Hepatocyte (in vitro differentiated cells): ENCODE measurements around the gene COX14. TPM values are rescaled to one million over a fixed set of nuclear protein-coding genes. Genes with fewer than 3 reads are reported as not detected.

ENCODE experiments used
- DNase-seq: peaks from one replicate; pipeline ENCODE4 v3.0.0-alpha.2; 2016; ENCODE audit warnings: low spot score
- H2AFZ ChIP-seq: fragments of 200-600 bp; sonication (generic); 2 replicates; pipeline ENCODE4 v1.6.0; 2016; ENCODE audit warnings: antibody characterized with exemption, mild to moderate bottlenecking
- H3K27ac ChIP-seq: fragments of 200-600 bp; sonication (generic); 2 replicates; pipeline ENCODE4 v1.5.1; 2016; ENCODE audit warnings: mild to moderate bottlenecking
- H3K27me3 ChIP-seq: fragments of 200-600 bp; sonication (generic); 2 replicates; pipeline ENCODE4 v1.6.1; 2016
- H3K36me3 ChIP-seq: fragments of 200-600 bp; sonication (generic); replicated peaks from 2 replicates; pipeline ENCODE4 v1.5.1; 2016; ENCODE audit warnings: low read depth; ENCODE audit not compliant: insufficient read depth
- H3K4me1 ChIP-seq: fragments of 200-600 bp; sonication (generic); 2 replicates; pipeline ENCODE4 v1.5.1; 2016; ENCODE audit warnings: mild to moderate bottlenecking, moderate library complexity; ENCODE audit not compliant: insufficient read depth
- H3K4me2 ChIP-seq: fragments of 200-600 bp; sonication (generic); 2 replicates; pipeline ENCODE4 v1.6.0; 2016
- H3K4me3 ChIP-seq: fragments of 200-600 bp; sonication (generic); 2 replicates; pipeline ENCODE4 v1.5.1; 2016; ENCODE audit warnings: mild to moderate bottlenecking
- H3K79me2 ChIP-seq: fragments of 200-600 bp; sonication (generic); 2 replicates; pipeline ENCODE4 v1.6.0; 2017; ENCODE audit warnings: mild to moderate bottlenecking
- H3K9me2 ChIP-seq: fragments of 200-600 bp; sonication (generic); replicated peaks from 2 replicates; pipeline ENCODE4 v1.6.0; 2017; ENCODE audit warnings: mild to moderate bottlenecking; ENCODE audit not compliant: insufficient read depth
- H3K9me3 ChIP-seq: fragments of 200-600 bp; sonication (generic); 2 replicates; pipeline ENCODE4 v1.5.1; 2016; ENCODE audit warnings: low read depth, mild to moderate bottlenecking
- H4K20me1 ChIP-seq: fragments of 200-600 bp; sonication (generic); 2 replicates; pipeline ENCODE4 v1.6.0; 2016; ENCODE audit warnings: mild to moderate bottlenecking; ENCODE audit not compliant: insufficient read depth, poor library complexity, severe bottlenecking
- CTCF ChIP-seq: fragments of 200-600 bp; sonication (generic); IDR thresholded peaks from 2 replicates; pipeline ENCODE4 v1.5.1; 2016; ENCODE audit warnings: antibody characterized with exemption, mild to moderate bottlenecking; ENCODE audit not compliant: poor library complexity
- EZH2 ChIP-seq: fragments of 200-600 bp; sonication (generic); IDR thresholded peaks from 2 replicates; pipeline ENCODE4 v1.6.1; 2016; ENCODE audit warnings: antibody characterized with exemption, mild to moderate bottlenecking, borderline replicate concordance
- EZH2phosphoT487 ChIP-seq: fragments of 200-600 bp; sonication (generic); IDR thresholded peaks from one replicate; pipeline ENCODE4 v1.6.1; 2018; ENCODE audit warnings: antibody characterized with exemption, mild to moderate bottlenecking, low read depth, moderate library complexity; ENCODE audit not compliant: unreplicated experiment, severe bottlenecking
- WGBS: methylation state at CpG from one replicate; pipeline ENCODE4 v1.1.6; 2016; ENCODE audit warnings: low lambda C conversion rate; ENCODE audit errors: missing lambda C conversion rate; 5-methylcytosine and 5-hydroxymethylcytosine counted together
- polyA plus RNA-seq: library from polyadenylated mRNA; unstranded; fragments of >200 nt; fragmentation: Nextera tagmentation; extraction: Ambion mirVana; gene quantifications from 2 replicates; pipeline ENCODE4 v1.2.1, GENCODE V29; 2016
- total RNA-seq: library from RNA; depleted of rRNA; stranded (reverse); fragments of >200 nt; gene quantifications from 2 replicates; pipeline ENCODE4 v1.2.3, GENCODE V29; 2014

COX14 gene
- total and polyA plus RNA-seq, 2 experiments from 2014 or later: 61.5 to 186 TPM

- DNase-seq: no peak
- no peaks in the 10 kb centered on the region for H3K27me3 ChIP-seq
- H3K36me3 ChIP-seq: no peaks in the 10 kb centered on the region
- no peak overlapping the region for H2AFZ ChIP-seq
- no peak overlapping the region for H3K4me2 ChIP-seq
- no peaks in the 10 kb centered on the region for H3K9me2 ChIP-seq
- H3K4me3 ChIP-seq: no peak overlapping the region
- no peak overlapping the region for H3K27ac ChIP-seq
- H3K4me1 ChIP-seq: peaks cover 12% of the 10 kb centered on the region
- no peak for TF ChIP-seq EZH2
- no peak for TF ChIP-seq CTCF
- no peak for TF ChIP-seq EZH2phosphoT487
- 93% methylated on average over 9 of the region's 10 CpGs for WGBS
- no peaks in the 10 kb centered on the region for H4K20me1 ChIP-seq
- no peaks in the 10 kb centered on the region for H3K9me3 ChIP-seq
- no peaks in the 10 kb centered on the region for H3K79me2 ChIP-seq
Measured at GRCh38 chr12:50078281-50078680, 33.8 kb upstream of the COX14 start.

- Histone ChIP-seq H2AFZ (no peak overlapping the region), H3K4me3 (no peak overlapping the region), H3K36me3 (no peaks in the 10 kb centered on the region), H3K4me2 (no peak overlapping the region), H3K79me2 (peaks cover 11% of the 10 kb centered on the region), H3K4me1 (peaks cover 19% of the 10 kb centered on the region), H3K27ac (no peak overlapping the region), H3K9me2 (no peaks in the 10 kb centered on the region), H3K27me3 (no peaks in the 10 kb centered on the region), H4K20me1 (no peaks in the 10 kb centered on the region), H3K9me3 (no peaks in the 10 kb centered on the region)
- TF ChIP-seq EZH2: no peak
- no peak for TF ChIP-seq CTCF
- no peak for TF ChIP-seq EZH2phosphoT487
- 86% methylated on average over 5 of the region's 5 CpGs for WGBS
- no peak for DNase-seq
Measured at GRCh38 chr12:50079771-50080170, 32.3 kb upstream of the COX14 start.

GRCh38 chr12:50081096-50081808 is 30.8 kb upstream of the COX14 start:
- Histone ChIP-seq H3K9me3 (no peaks in the 10 kb centered on the region), H4K20me1 (peaks cover 4% of the 10 kb centered on the region), H2AFZ (no peak overlapping the region), H3K4me1 (peaks cover 19% of the 10 kb centered on the region), H3K4me3 (no peak overlapping the region), H3K27me3 (no peaks in the 10 kb centered on the region), H3K4me2 (no peak overlapping the region), H3K9me2 (no peaks in the 10 kb centered on the region), H3K36me3 (no peaks in the 10 kb centered on the region), H3K27ac (peak overlapping the region; percentile 96), H3K79me2 (peaks cover 15% of the 10 kb centered on the region)
- 77% methylated on average over 24 of the region's 46 CpGs for WGBS
- TF ChIP-seq EZH2phosphoT487: no peak
- TF ChIP-seq EZH2: no peak
- no peak for TF ChIP-seq CTCF
- DNase-seq: no peak
